ENCODE measurements around the gene UNC93B1.
"Not testable (repeated sequence)": the region's sequence is repeated elsewhere in the genome, so short reads cannot be mapped to it uniquely, and the experiment has no call there.

Gene UNC93B1

GRCh38 chr11:67993821-67994220, 10.1 kb downstream of the UNC93B1 start:
- in situ Hi-C loops (cut with HindIII; ENCODE audit: low pct_ligation_motif_present, low sequenced_read_pairs); H3K27me3 ChIP-seq (replicated peaks); H3K36me3 ChIP-seq (replicated peaks); DNase-seq; H3K4me3 ChIP-seq (ENCODE audit: low read depth, low read length); H3K27ac ChIP-seq: not testable (repeated sequence)
- TF ChIP-seq CTCF (IDR thresholded peaks at IDR 0.05; ENCODE audit: low read depth, low read length, missing control alignments), result peak; percentile 66

DNA sequence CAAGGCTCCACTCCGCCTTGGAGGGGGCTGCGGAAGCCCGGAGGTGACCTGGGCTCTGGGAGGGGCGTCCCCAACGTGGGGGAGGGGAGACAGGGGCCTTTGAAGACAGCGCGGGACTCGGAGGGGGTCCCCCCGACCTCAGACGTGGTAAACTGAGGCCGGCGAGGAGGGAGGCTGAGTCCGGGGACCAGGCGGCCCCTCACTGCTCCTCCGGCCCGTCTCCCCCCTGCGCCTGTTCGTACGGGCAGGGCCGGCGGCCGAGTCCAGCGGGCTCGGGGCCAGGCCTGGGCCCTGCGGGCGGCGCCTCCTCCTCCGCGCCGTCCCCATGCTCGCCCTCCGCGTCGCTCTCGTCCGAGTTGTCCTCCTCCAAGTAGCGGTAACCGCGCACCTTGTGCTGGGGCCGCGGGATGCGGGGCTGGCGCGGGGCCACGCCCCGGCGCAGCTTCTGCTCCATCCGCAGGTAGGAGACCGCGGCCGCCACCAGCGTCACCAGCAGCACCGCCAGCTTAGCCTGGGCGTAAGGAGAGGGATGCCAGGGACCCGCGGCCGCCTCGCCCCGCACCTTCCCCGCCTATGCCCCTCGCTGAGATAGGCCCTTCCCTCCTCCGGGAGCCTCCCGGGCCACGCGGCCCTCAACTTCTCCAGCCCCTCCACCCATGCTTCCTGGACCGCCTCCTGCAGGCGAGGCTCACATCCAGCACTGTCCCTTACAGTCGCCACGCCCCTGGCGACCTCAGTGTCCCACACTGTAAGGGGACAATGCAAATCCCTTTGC, 12.4 kb downstream of the UNC93B1 start:
- H3K27me3 ChIP-seq (replicated peaks); H3K4me3 ChIP-seq (ENCODE audit: low read depth, low read length); H3K36me3 ChIP-seq (replicated peaks); DNase-seq; in situ Hi-C loops (cut with HindIII; ENCODE audit: low pct_ligation_motif_present, low sequenced_read_pairs); H3K27ac ChIP-seq: not testable (repeated sequence)

DNA sequence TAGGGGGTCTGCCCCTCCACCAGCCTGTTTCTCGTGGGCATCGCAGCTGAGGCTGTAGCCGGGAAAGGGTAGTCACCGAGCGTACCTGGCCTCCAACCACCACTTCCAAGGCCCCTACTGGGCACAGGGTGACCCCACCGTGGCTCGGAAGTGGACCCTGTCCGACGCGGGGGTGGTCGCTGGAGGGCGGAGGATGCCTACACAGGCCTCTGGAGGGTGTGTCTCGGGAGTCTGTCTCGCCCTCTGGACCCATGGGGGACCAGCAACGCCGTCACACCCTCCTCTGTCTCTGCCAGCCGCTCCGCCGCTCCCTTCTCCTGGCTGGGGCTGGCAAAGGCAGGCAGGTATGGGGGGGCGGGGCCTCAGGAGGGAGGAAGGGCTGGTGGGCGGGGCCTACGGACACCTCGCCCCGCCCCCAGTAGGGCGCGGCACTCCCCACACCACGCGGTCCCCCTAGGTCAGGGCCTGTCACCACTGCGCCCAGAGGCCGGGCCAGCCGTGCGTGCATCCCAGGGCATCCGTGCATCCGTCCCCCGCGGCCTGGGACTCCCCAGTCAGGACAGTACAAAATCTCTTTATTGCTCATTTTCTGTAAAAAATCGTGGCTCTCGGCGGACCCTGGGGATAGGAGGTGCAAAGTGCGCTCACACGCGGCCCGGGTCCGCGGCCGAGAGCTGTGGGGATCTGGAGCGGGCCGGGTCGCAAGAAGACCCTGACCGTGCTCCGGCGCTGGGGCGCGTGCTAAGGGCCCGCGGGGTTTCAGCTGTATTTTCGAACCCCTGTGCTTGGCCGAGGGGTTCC, 13.2 kb downstream of the UNC93B1 start:
- in situ Hi-C loops (cut with HindIII; ENCODE audit: low pct_ligation_motif_present, low sequenced_read_pairs); DNase-seq; H3K4me3 ChIP-seq (ENCODE audit: low read depth, low read length); H3K27me3 ChIP-seq (replicated peaks); H3K27ac ChIP-seq; H3K36me3 ChIP-seq (replicated peaks): not testable (repeated sequence)

GRCh38 chr11:67985302-67985701, 18.6 kb downstream of the UNC93B1 start:
- H3K4me3 ChIP-seq (ENCODE audit: low read depth, low read length); DNase-seq; in situ Hi-C loops (cut with HindIII; ENCODE audit: low pct_ligation_motif_present, low sequenced_read_pairs); H3K27me3 ChIP-seq (replicated peaks); H3K27ac ChIP-seq; H3K36me3 ChIP-seq (replicated peaks): not testable (repeated sequence)

- no peaks in the 10 kb centered on the region for H3K27me3 ChIP-seq (replicated peaks)
- H3K4me3 ChIP-seq (ENCODE audit: low read depth, low read length), result no peak overlapping the region
- no peaks in the 10 kb centered on the region for H3K36me3 ChIP-seq (replicated peaks)
- TF ChIP-seq CTCF (IDR thresholded peaks at IDR 0.05; ENCODE audit: low read depth, low read length, missing control alignments), result no peak
- in situ Hi-C loops (cut with HindIII; ENCODE audit: low pct_ligation_motif_present, low sequenced_read_pairs), result no loop called here
- H3K27ac ChIP-seq, result no peak overlapping the region
- no peak for DNase-seq
These were observed 19.9 kb downstream of the UNC93B1 start for GRCh38 chr11:67983951-67984350.

- H3K36me3 ChIP-seq (replicated peaks); DNase-seq; H3K27ac ChIP-seq; H3K4me3 ChIP-seq (ENCODE audit: low read depth, low read length); H3K27me3 ChIP-seq (replicated peaks); in situ Hi-C loops (cut with HindIII; ENCODE audit: low pct_ligation_motif_present, low sequenced_read_pairs): not testable (repeated sequence)
These were observed 21.5 kb downstream of the UNC93B1 start for GRCh38 chr11:67982255-67982857.

- in situ Hi-C loops (cut with HindIII; ENCODE audit: low pct_ligation_motif_present, low sequenced_read_pairs); H3K36me3 ChIP-seq (replicated peaks); H3K27me3 ChIP-seq (replicated peaks); H3K27ac ChIP-seq; H3K4me3 ChIP-seq (ENCODE audit: low read depth, low read length); DNase-seq: not testable (repeated sequence)
These were observed 22.7 kb downstream of the UNC93B1 start for GRCh38 chr11:67981226-67981625.

- H3K4me3 ChIP-seq (ENCODE audit: low read depth, low read length); in situ Hi-C loops (cut with HindIII; ENCODE audit: low pct_ligation_motif_present, low sequenced_read_pairs); H3K27ac ChIP-seq; DNase-seq; H3K27me3 ChIP-seq (replicated peaks); H3K36me3 ChIP-seq (replicated peaks): not testable (repeated sequence)
These were observed 25.0 kb downstream of the UNC93B1 start for GRCh38 chr11:67978766-67979418.

- H3K36me3 ChIP-seq (replicated peaks); H3K27ac ChIP-seq; DNase-seq; in situ Hi-C loops (cut with HindIII; ENCODE audit: low pct_ligation_motif_present, low sequenced_read_pairs); H3K4me3 ChIP-seq (ENCODE audit: low read depth, low read length); H3K27me3 ChIP-seq (replicated peaks): not testable (repeated sequence)
These were observed 29.2 kb downstream of the UNC93B1 start for GRCh38 chr11:67974746-67975145.

GRCh38 chr11:67965830-67966348, 38.0 kb downstream of the UNC93B1 start:
- H3K36me3 ChIP-seq (replicated peaks); H3K27me3 ChIP-seq (replicated peaks); in situ Hi-C loops (cut with HindIII; ENCODE audit: low pct_ligation_motif_present, low sequenced_read_pairs); DNase-seq; H3K27ac ChIP-seq; H3K4me3 ChIP-seq (ENCODE audit: low read depth, low read length): not testable (repeated sequence)

DNA sequence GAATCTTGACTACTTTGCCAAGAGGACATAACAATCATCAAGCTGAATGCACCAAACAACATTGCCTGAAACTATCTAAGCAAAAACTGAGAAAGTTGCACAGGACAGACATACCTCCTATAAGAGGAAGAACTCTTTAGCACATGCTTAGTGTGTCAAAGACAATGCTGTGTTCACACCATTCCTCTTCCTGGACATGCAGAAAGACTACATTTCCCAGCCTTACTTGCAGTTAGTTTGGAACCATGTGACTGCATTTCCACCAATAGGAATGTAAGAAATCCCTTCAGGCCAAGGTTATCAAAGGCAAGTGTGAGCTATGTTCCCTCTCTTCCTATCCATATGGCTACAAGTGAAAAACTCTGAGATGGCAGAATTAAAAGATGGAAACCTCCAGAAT, 39.2 kb downstream of the UNC93B1 start:
- H3K27me3 ChIP-seq (replicated peaks); H3K4me3 ChIP-seq (ENCODE audit: low read depth, low read length); in situ Hi-C loops (cut with HindIII; ENCODE audit: low pct_ligation_motif_present, low sequenced_read_pairs): not testable (repeated sequence)

More for the DNA sequence above, 39.2 kb downstream of the UNC93B1 start:
- DNase-seq; H3K27ac ChIP-seq; H3K36me3 ChIP-seq (replicated peaks): not testable (repeated sequence)

All from brain microvascular endothelial cell (primary cell).